Measurements from ENCODE around the gene SH3PXD2A. TPM values are rescaled to one million over a fixed set of nuclear protein-coding genes. Genes with fewer than 3 reads are reported as not detected.
A peak's percentile ranks its signal among the peaks of the same experiment; 100 is the strongest.

Gene SH3PXD2A
- total RNA-seq, 3 donors from 2014 or later, result 14.3 to 30.5 (median 14.7) TPM

- Histone ChIP-seq H3K27ac (no peak overlapping the region), H3K4me3 (no peak overlapping the region), H3K27me3 (no peaks in the 10 kb centered on the region), H3K9me3 (no peaks in the 10 kb centered on the region), H3K36me3 (no peaks in the 10 kb centered on the region), H3K4me1 (peaks cover 4 to 16% of the 10 kb centered on the region in 2 donors)
- TF ChIP-seq CTCF (IDR thresholded peaks at IDR 0.05) (no peak), POLR2AphosphoS5 (IDR thresholded peaks at IDR 0.05) (no peak), POLR2A (IDR thresholded peaks at IDR 0.05) (no peak)
- no peak for DNase-seq (ENCODE audit: low spot score in 2 of 2)
- intact Hi-C loops (cut with DNase I; ENCODE audit: low total_unique reads), result loop anchor here (2.0 kb wide), 1 partner anchor 140 kb away; no protein-coding TSS in a partner anchor
These were observed 1.4 kb upstream of the SH3PXD2A start for GRCh38 chr10:103856797-103857170.

DNA sequence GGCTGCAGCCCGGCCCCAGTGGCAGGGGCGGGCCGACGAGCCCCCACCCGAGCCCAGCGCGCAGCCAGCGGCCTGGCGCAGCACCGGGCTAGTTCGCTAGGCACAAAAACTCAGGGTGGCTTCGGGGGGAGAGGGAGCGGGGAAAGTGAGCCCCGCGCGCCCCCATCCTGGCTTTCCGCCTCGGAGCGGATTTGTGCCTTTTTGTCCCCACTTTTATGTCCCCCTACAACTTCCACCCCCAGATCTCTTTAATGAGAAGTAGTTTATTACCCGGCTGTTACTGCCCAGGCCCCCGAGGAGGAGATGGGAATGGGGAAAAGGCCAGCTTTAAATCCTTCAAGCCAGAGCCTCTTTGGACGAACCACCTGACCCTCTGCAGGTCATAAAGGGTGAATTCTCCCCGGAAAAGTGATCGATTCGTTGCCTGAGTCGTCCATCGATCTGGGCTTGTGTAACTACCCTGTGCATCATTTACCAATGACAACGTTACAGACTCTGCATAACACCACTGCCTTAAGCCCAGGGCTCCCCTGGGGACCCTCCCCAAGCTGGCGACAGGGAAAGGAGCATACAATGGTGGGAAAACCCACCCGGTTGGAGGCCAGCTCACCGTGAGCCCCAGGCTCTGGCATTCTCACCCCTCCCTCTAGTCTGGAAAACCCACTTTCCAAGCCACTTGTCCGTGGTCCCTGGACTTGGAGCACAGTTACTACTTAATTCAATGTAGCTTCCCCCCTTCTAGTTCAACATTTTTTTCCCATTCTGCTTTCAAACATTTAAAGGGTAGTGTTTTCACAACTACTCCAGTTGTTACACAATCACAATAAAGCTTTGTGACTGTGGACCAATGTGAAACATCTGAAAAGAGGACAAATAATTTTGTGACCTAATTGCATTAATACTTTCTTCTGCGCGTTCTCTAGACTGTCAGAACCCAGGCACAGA lies 748 bp upstream of the SH3PXD2A start:
- intact Hi-C loops (cut with DNase I; ENCODE audit: low total_unique reads), result loop anchor here (2.0 kb wide), 1 partner anchor 139 kb away; no protein-coding TSS in a partner anchor
- H3K27ac ChIP-seq, result peak overlapping the region; percentile 77 to 84
- peak overlapping the region; percentile 60 to 79 (median 73) for H3K4me3 ChIP-seq
- no peak for DNase-seq (ENCODE audit: low spot score in 2 of 2)
- no peaks in the 10 kb centered on the region for H3K27me3 ChIP-seq
- TF ChIP-seq POLR2A (IDR thresholded peaks at IDR 0.05) (no peak), CTCF (IDR thresholded peaks at IDR 0.05) (no peak), POLR2AphosphoS5 (IDR thresholded peaks at IDR 0.05) (no peak)
- no peaks in the 10 kb centered on the region for H3K9me3 ChIP-seq
- H3K4me1 ChIP-seq, result peaks cover 4 to 17% of the 10 kb centered on the region in 2 donors
- H3K36me3 ChIP-seq, result no peaks in the 10 kb centered on the region

GRCh38 chr10:103854686-103855391 lies 537 bp downstream of the SH3PXD2A start:
- no peaks in the 10 kb centered on the region for H3K9me3 ChIP-seq
- H3K4me1 ChIP-seq, result peaks cover 4 to 17% of the 10 kb centered on the region in 2 donors
- H3K27ac ChIP-seq, result peak overlapping the region; percentile 77 to 84
- H3K27me3 ChIP-seq, result no peaks in the 10 kb centered on the region
- no peaks in the 10 kb centered on the region for H3K36me3 ChIP-seq
- intact Hi-C loops (cut with DNase I; ENCODE audit: low total_unique reads), result no loop called here
- H3K4me3 ChIP-seq, result peak overlapping the region; percentile 60 to 79 (median 73)
- no peak for TF ChIP-seq CTCF (IDR thresholded peaks at IDR 0.05)
- peak in 1 of 3 donors; percentile 39 for TF ChIP-seq POLR2AphosphoS5 (IDR thresholded peaks at IDR 0.05)
- no peak for TF ChIP-seq POLR2A (IDR thresholded peaks at IDR 0.05)
- DNase-seq (ENCODE audit: low spot score in 2 of 2), result no peak

GRCh38 chr10:103854265-103854685 lies 1.1 kb downstream of the SH3PXD2A start:
- intact Hi-C loops (cut with DNase I; ENCODE audit: low total_unique reads), result no loop called here
- DNase-seq (ENCODE audit: low spot score in 2 of 2), result no peak
- Histone ChIP-seq H3K9me3 (no peaks in the 10 kb centered on the region), H3K36me3 (no peaks in the 10 kb centered on the region), H3K4me1 (peaks cover 4 to 17% of the 10 kb centered on the region in 2 donors), H3K4me3 (peak overlapping the region; percentile 60 to 79 (median 73)), H3K27ac (peak overlapping the region; percentile 77 to 84), H3K27me3 (no peaks in the 10 kb centered on the region)
- TF ChIP-seq POLR2AphosphoS5 (IDR thresholded peaks at IDR 0.05) (no peak), POLR2A (IDR thresholded peaks at IDR 0.05) (no peak), CTCF (IDR thresholded peaks at IDR 0.05) (no peak)
